ENCODE results near the gene EHMT1.
A peak's percentile ranks its signal among the peaks of the same experiment; 100 is the strongest.

EHMT1 gene

DNA sequence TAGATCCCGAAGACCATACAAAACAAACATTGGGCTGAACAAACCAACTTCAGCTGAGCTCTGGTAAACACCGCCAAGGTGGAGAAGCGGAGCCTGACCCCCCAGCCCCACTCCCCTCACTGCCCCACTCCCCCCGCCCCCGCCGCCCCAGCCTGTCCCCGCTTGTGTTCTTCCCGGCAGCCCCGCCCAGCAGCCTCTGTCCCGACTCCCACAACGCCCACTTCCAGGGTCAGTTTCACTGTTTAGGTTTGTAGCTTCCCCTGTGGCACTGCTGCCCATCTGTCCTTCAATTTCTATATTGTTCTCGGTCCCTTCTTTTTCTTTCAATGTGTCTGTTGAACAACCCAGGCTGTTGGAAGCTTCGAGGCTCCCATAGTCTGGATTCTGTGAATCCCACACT, 146.7 kb downstream of the EHMT1 start:
- ChIA-PET CTCF (no interaction called here), POLR2A (ENCODE audit: low non-redundant PET) (no interaction called here)
- no peak for DNase-seq (ENCODE audit: low spot score)
- TF ChIP-seq, protein P1, sequence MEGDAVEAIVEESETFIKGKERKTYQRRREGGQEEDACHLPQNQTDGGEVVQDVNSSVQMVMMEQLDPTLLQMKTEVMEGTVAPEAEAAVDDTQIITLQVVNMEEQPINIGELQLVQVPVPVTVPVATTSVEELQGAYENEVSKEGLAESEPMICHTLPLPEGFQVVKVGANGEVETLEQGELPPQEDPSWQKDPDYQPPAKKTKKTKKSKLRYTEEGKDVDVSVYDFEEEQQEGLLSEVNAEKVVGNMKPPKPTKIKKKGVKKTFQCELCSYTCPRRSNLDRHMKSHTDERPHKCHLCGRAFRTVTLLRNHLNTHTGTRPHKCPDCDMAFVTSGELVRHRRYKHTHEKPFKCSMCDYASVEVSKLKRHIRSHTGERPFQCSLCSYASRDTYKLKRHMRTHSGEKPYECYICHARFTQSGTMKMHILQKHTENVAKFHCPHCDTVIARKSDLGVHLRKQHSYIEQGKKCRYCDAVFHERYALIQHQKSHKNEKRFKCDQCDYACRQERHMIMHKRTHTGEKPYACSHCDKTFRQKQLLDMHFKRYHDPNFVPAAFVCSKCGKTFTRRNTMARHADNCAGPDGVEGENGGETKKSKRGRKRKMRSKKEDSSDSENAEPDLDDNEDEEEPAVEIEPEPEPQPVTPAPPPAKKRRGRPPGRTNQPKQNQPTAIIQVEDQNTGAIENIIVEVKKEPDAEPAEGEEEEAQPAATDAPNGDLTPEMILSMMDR (conservative IDR thresholded peaks at IDR 0.05; ENCODE audit: low read depth) = no peak
- H3K27ac ChIP-seq = no peak overlapping the region

DNA sequence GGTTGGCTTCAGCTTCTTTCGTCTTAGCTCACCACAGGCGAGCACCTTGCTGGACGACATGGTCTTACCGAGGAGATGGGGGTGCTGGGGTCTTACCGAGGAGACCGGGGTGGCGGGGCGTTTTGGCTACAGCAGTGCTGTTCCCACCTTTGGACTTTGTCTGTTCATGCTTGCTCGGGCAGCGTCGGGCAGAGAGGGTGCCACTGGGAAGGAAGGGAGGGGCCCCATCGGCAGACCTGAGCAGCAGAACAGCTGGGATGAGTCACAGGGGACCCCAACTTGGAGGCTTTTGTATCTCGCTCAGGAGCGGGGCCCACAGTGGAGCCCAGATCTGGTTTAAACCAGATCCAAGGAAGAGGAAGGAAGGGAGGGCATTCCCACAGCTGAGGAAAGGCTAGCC, 152.8 kb downstream of the EHMT1 start:
- peak overlapping the region; percentile 26 for H3K27ac ChIP-seq
- POLR2A ChIA-PET (ENCODE audit: low non-redundant PET) = no interaction called here
- TF ChIP-seq, protein P1 (conservative IDR thresholded peaks at IDR 0.05; ENCODE audit: low read depth) = no peak
- DNase-seq (ENCODE audit: low spot score) = no peak
- CTCF ChIA-PET = no interaction called here

DNA sequence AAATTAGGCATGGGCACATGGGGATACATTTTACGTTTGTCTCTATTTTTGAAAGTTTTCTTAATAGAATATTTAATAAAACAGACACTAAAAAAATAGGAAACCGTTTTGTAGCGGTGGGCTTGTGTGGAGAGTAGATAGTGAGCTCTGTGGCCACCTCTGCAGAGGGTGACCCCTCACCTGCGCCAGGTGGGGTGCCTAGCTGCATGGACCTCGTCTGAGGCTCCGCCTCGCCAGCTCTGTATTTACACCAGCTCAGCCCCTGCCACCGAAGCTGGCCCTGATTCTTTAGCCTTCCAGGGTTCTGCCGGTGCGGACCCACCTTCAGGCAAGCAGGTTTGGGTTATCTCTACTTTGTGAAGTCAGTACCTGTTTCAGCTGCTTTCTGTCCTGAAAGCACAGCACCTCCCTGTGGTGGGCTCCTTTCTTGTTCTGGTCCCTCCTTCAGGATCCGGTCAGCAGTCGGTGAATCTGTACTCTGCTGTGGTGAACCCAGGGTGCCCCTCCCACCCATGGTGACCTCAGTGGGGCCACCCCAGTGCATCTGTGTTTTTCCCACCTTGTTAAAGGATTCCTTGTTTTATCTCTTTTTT, 153.6 kb downstream of the EHMT1 start:
- POLR2A ChIA-PET (ENCODE audit: low non-redundant PET) = no interaction called here
- H3K27ac ChIP-seq = no peak overlapping the region
- DNase-seq (ENCODE audit: low spot score) = peak; percentile 21
- CTCF ChIA-PET = no interaction called here
- TF ChIP-seq, protein P1 (conservative IDR thresholded peaks at IDR 0.05; ENCODE audit: low read depth) = no peak

DNA sequence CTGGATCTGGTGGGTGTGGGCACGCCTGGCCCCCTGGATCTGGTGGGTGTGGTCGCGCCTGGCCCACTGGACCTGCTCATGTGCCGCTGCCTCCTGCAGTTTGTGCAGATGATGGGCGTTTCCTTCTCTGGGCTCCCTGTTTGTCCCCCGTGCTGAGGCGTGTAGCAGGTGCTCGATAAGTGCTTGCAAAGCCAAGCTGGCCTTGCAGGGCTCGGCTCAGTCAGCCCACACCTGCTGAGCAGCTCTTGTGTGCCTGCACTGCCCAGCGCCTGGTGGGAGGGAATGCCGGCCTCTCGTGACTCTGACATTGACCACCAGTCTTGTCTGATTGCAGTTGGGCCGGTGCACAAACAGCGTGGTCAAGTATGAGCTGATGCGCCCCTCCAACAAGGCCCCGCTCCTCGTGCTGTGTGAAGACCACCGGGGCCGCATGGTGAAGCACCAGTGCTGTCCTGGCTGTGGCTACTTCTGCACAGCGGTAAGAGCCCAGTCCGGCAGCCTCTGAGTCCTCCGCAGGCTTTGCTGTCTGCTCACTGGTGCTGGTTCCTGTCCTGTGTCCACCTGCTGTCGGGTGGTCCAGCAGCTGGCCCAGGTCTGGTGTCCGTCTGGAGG, 156.1 kb downstream of the EHMT1 start:
- no peak overlapping the region for H3K27ac ChIP-seq
- DNase-seq (ENCODE audit: low spot score) = no peak
- ChIA-PET CTCF (interaction anchor here (0.5 to 0.9 kb wide), 2 partner anchors 13 to 102 kb away, joined by 3 read pairs; no protein-coding TSS in a partner anchor), POLR2A (ENCODE audit: low non-redundant PET) (no interaction called here)
- TF ChIP-seq, protein P1 (conservative IDR thresholded peaks at IDR 0.05; ENCODE audit: low read depth) = no peak

DNA sequence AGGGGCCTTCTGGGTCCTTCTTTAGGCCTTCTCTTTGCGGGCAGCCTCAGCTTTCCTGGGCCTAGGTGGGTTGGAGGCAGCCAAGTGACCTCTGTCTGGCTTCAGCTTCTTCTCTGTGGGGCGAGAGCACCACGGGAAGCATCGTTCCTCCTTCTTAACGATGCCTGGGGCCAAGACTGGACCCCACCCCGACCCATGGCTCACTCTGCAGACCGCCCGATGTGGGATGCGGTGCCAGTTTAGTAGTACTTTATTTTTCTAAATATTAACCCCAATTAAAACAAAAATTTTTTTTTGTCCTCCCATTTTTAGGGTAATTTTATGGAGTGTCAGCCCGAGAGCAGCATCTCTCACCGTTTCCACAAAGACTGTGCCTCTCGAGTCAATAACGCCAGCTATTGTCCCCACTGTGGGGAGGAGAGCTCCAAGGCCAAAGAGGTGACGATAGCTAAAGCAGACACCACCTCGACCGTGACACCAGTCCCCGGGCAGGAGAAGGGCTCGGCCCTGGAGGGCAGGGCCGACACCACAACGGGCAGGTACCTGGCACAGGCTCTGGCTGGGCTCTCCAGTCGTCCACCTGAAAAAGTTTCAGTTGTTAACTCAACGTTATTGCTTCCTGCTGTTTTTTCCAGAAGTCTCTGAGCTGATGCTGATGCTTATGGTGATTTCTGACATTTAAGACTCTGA, 157.6 kb downstream of the EHMT1 start:
- ChIA-PET POLR2A (ENCODE audit: low non-redundant PET) (interaction anchor here (0.6 kb wide), 1 partner anchor 357 kb away, joined by 3 read pairs; no protein-coding TSS in a partner anchor), CTCF (interaction anchor here (0.5 to 0.7 kb wide), 2 partner anchors 251 to 452 kb away, joined by 3 to 4 read pairs; no protein-coding TSS in a partner anchor)
- TF ChIP-seq, protein P1 (conservative IDR thresholded peaks at IDR 0.05; ENCODE audit: low read depth) = no peak
- H3K27ac ChIP-seq = no peak overlapping the region
- DNase-seq (ENCODE audit: low spot score) = no peak

DNA sequence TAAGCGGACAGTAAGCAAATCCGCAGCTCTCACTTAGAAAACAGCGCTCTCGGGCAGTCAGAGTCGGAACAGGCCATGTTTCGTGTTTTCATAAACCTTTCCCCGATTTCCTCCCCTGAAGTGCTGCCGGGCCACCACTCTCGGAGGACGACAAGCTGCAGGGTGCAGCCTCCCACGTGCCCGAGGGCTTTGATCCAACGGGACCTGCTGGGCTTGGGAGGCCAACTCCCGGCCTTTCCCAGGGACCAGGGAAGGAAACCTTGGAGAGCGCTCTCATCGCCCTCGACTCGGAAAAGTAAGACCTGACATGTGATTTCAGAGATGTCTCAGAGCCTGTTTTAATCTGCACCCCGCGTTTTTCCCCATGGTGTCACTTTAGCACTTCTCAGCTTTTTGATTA, 159.0 kb downstream of the EHMT1 start:
- no peak for DNase-seq (ENCODE audit: low spot score)
- POLR2A ChIA-PET (ENCODE audit: low non-redundant PET) = no interaction called here
- TF ChIP-seq, protein P1 (conservative IDR thresholded peaks at IDR 0.05; ENCODE audit: low read depth) = no peak
- CTCF ChIA-PET = interaction anchor here (0.6 kb wide), 1 partner anchor 140 kb away, joined by 3 read pairs; no protein-coding TSS in a partner anchor
- no peak overlapping the region for H3K27ac ChIP-seq

Data from RWPE1 (cell line).